ENCODE results near the gene ABTB2.

GRCh38 chr11:34238533-34238932, 119.3 kb downstream of the ABTB2 start:
- TF ChIP-seq CTCF (conservative IDR thresholded peaks at IDR 0.05 in 1 of 2, IDR thresholded peaks at IDR 0.05 in 1 of 2; ENCODE audit: low read depth in 1 of 2, low read length in 2 of 2): no peak
- no peak for TF ChIP-seq EZH2 (IDR thresholded peaks at IDR 0.05; ENCODE audit: low read length, missing control alignments)
